ENCODE data around the gene OBSCN.

OBSCN gene

GRCh38 chr1:228392111-228392936 lies 184.5 kb downstream of the OBSCN start:
- Histone ChIP-seq H3K4me3 (ENCODE audit: low read length, poor library complexity, severe bottlenecking) (no peak overlapping the region), H3F3A (ENCODE audit: low read depth) (no peaks in the 10 kb centered on the region), H3K4me1 (ENCODE audit: insufficient read depth, low read length, poor library complexity, severe bottlenecking) (no peaks in the 10 kb centered on the region), H4K20me1 (ENCODE audit: insufficient read depth, low read length, poor library complexity, severe bottlenecking) (peaks cover 15% of the 10 kb centered on the region), H3K27me3 (ENCODE audit: insufficient read depth, low read length, poor library complexity, severe bottlenecking) (no peaks in the 10 kb centered on the region), H3K9ac (ENCODE audit: low read depth, low read length, poor library complexity, severe bottlenecking) (no peak overlapping the region), H3K79me2 (ENCODE audit: insufficient read depth, low read length) (no peaks in the 10 kb centered on the region), H3K4me2 (ENCODE audit: low read depth, low read length, poor library complexity, severe bottlenecking) (no peak overlapping the region), H3K9me3 (ENCODE audit: insufficient read depth, low read depth, low read length) (no peaks in the 10 kb centered on the region), H3K36me3 (ENCODE audit: insufficient read depth, low read length) (peaks cover 44% of the 10 kb centered on the region; the same call in 1 of the 2 replicates), H3K9me2 (replicated peaks; ENCODE audit: low read depth, low read length) (no peaks in the 10 kb centered on the region), H2AFZ (ENCODE audit: low read length) (no peak overlapping the region)
- TF ChIP-seq CTCF (conservative IDR thresholded peaks at IDR 0.05; ENCODE audit: low read length), result no peak
- TF ChIP-seq EZH2phosphoT487 (IDR thresholded peaks at IDR 0.05; ENCODE audit: borderline replicate concordance), result no peak

GRCh38 chr1:228393268-228393701 lies 185.4 kb downstream of the OBSCN start:
- no peak overlapping the region for H2AFZ ChIP-seq (ENCODE audit: low read length)
- H3K9ac ChIP-seq (ENCODE audit: low read depth, low read length, poor library complexity, severe bottlenecking), result no peak overlapping the region
- H3K4me1 ChIP-seq (ENCODE audit: insufficient read depth, low read length, poor library complexity, severe bottlenecking), result no peaks in the 10 kb centered on the region
- H3K4me2 ChIP-seq (ENCODE audit: low read depth, low read length, poor library complexity, severe bottlenecking), result no peak overlapping the region
- H3K79me2 ChIP-seq (ENCODE audit: insufficient read depth, low read length), result no peaks in the 10 kb centered on the region
- no peaks in the 10 kb centered on the region for H3K9me2 ChIP-seq (replicated peaks; ENCODE audit: low read depth, low read length)
- peaks cover 22% of the 10 kb centered on the region for H4K20me1 ChIP-seq (ENCODE audit: insufficient read depth, low read length, poor library complexity, severe bottlenecking)
- H3F3A ChIP-seq (ENCODE audit: low read depth), result no peaks in the 10 kb centered on the region
- H3K9me3 ChIP-seq (ENCODE audit: insufficient read depth, low read depth, low read length), result no peaks in the 10 kb centered on the region
- H3K36me3 ChIP-seq (ENCODE audit: insufficient read depth, low read length), result peaks cover 53% of the 10 kb centered on the region; the same call in 1 of the 2 replicates
- no peaks in the 10 kb centered on the region for H3K27me3 ChIP-seq (ENCODE audit: insufficient read depth, low read length, poor library complexity, severe bottlenecking)
- H3K4me3 ChIP-seq (ENCODE audit: low read length, poor library complexity, severe bottlenecking), result no peak overlapping the region
- TF ChIP-seq CTCF (conservative IDR thresholded peaks at IDR 0.05; ENCODE audit: low read length) (peak; percentile 51), EZH2phosphoT487 (IDR thresholded peaks at IDR 0.05; ENCODE audit: borderline replicate concordance) (no peak)

- Histone ChIP-seq H2AFZ (ENCODE audit: low read length) (no peak overlapping the region), H3K9ac (ENCODE audit: low read depth, low read length, poor library complexity, severe bottlenecking) (no peak overlapping the region), H3K4me1 (ENCODE audit: insufficient read depth, low read length, poor library complexity, severe bottlenecking) (no peaks in the 10 kb centered on the region), H4K20me1 (ENCODE audit: insufficient read depth, low read length, poor library complexity, severe bottlenecking) (peaks cover 27% of the 10 kb centered on the region), H3K36me3 (ENCODE audit: insufficient read depth, low read length) (peaks cover 53% of the 10 kb centered on the region; the same call in 1 of the 2 replicates), H3K4me2 (ENCODE audit: low read depth, low read length, poor library complexity, severe bottlenecking) (no peak overlapping the region), H3K79me2 (ENCODE audit: insufficient read depth, low read length) (peaks cover 3% of the 10 kb centered on the region; the same call in 1 of the 2 replicates), H3K9me3 (ENCODE audit: insufficient read depth, low read depth, low read length) (no peaks in the 10 kb centered on the region), H3F3A (ENCODE audit: low read depth) (no peaks in the 10 kb centered on the region), H3K4me3 (ENCODE audit: low read length, poor library complexity, severe bottlenecking) (no peak overlapping the region), H3K9me2 (replicated peaks; ENCODE audit: low read depth, low read length) (no peaks in the 10 kb centered on the region), H3K27me3 (ENCODE audit: insufficient read depth, low read length, poor library complexity, severe bottlenecking) (no peaks in the 10 kb centered on the region)
- TF ChIP-seq EZH2phosphoT487 (IDR thresholded peaks at IDR 0.05; ENCODE audit: borderline replicate concordance) (no peak), CTCF (conservative IDR thresholded peaks at IDR 0.05; ENCODE audit: low read length) (no peak; the same call in none of the 2 replicates)
Measured at GRCh38 chr1:228393811-228394570, 186.1 kb downstream of the OBSCN start.
